ENCODE measurements around the gene WWC2.

DNA sequence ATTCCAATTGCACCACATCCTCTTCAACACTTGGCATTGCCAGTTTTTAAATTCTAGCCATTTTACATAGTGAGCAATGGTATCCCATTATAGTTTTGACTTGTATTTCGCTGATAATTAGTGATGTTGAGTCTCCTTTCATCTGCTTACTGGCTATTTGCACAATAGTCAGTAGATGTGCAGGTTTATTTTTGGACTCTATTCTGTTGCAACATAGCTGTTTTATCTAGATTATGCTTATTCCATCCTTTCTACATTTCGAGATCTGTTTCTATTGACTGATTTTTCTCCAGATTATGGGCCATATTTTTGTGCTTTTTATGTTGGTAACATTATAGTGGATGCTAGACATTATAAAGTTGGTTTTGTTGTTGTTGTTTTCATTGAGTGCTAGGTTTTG is 106.1 kb downstream of the WWC2 start:
- TF ChIP-seq POLR2AphosphoS5 (IDR thresholded peaks at IDR 0.05; ENCODE audit: low read depth) (no peak), ETS1 (IDR thresholded peaks at IDR 0.05) (no peak), CTCF (conservative IDR thresholded peaks at IDR 0.05; ENCODE audit: low read depth in 2 of 2) (no peak), JUNB (IDR thresholded peaks at IDR 0.05; ENCODE audit: unreplicated experiment) (no peak), EZH2phosphoT487 (IDR thresholded peaks at IDR 0.05; ENCODE audit: unreplicated experiment) (no peak)
